IMR-90 (cell line): Measurements from ENCODE around the gene COL12A1.

Experiments
- BHLHE40 ChIP-seq: fragments of 150-350 bp; IDR thresholded peaks from 2 replicates; pipeline ENCODE4 v1.6.1; 2016; ENCODE audit warnings: mild to moderate bottlenecking, low read depth, low read length
- MAFK ChIP-seq: IDR thresholded peaks from 2 replicates; pipeline ENCODE4 v1.6.1; 2012; ENCODE audit warnings: low read depth, low read length, improper control_type of control experiment
- MXI1 ChIP-seq: IDR thresholded peaks from 2 replicates; pipeline ENCODE4 v1.6.1; 2012; ENCODE audit warnings: low read depth, mild to moderate bottlenecking, low read length, moderate library complexity, borderline replicate concordance
- POLR2A ChIP-seq: IDR thresholded peaks from 2 replicates; pipeline ENCODE4 v1.6.1; 2012; ENCODE audit warnings: mild to moderate bottlenecking, low read depth, low read length
- RAD21 ChIP-seq: IDR thresholded peaks from 2 replicates; pipeline ENCODE4 v1.6.1; 2012; ENCODE audit warnings: low read length, improper control_type of control experiment
- RCOR1 ChIP-seq: IDR thresholded peaks from 2 replicates; pipeline ENCODE4 v1.6.1; 2012; ENCODE audit warnings: mild to moderate bottlenecking, low read length, improper control_type of control experiment; ENCODE audit not compliant: insufficient replicate concordance
- RFX5 ChIP-seq: IDR thresholded peaks from 2 replicates; pipeline ENCODE4 v1.8.0; 2012; ENCODE audit warnings: low read depth, mild to moderate bottlenecking, low read length, moderate library complexity
- TF ChIP-seq, protein P1 (sequence below): conservative IDR thresholded peaks from 2 replicates; pipeline ENCODE4 v1.5.1; 2012; ENCODE audit warnings: mild to moderate bottlenecking, low read depth, low read length, improper control_type of control experiment

DNA sequence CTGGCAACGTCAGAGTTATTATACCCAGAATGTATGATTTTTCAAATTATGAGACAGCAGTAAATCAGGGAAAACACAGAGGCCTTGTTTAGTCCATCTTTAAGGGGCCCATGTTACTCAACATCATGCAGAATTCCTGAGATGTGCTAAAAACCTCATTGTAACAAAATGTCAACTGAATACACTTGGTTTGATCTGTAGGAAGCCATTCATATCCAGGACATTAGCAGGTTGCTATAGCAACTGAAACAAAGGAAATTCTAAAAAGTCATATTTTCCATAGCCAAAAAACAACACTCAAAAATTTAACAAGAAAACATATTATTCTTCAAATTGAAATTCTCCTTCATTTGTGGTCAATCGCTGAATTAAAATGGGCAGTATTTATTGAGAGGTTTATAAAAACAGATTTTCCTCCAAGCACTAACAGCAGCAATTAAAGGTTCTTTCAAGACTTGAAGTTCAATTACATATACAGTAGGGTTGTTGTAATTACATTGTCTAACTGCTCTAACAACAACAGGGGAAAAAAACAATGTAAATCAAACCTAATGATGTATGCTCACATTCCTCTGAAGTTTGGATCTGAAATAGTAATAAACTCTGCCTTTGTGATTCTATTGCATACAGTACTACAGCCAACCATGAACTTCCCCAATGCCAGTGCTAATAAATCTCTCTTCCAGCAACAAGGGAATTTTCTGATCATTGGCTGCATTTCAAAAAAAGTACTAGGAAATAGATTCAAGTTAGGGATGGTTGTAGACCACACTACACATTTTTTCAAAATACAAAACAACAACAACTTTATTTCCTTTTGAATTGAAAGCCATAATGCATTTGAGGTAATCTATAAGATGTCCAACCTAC, 34.9 kb downstream of the COL12A1 start:
- TF ChIP-seq, protein P1, sequence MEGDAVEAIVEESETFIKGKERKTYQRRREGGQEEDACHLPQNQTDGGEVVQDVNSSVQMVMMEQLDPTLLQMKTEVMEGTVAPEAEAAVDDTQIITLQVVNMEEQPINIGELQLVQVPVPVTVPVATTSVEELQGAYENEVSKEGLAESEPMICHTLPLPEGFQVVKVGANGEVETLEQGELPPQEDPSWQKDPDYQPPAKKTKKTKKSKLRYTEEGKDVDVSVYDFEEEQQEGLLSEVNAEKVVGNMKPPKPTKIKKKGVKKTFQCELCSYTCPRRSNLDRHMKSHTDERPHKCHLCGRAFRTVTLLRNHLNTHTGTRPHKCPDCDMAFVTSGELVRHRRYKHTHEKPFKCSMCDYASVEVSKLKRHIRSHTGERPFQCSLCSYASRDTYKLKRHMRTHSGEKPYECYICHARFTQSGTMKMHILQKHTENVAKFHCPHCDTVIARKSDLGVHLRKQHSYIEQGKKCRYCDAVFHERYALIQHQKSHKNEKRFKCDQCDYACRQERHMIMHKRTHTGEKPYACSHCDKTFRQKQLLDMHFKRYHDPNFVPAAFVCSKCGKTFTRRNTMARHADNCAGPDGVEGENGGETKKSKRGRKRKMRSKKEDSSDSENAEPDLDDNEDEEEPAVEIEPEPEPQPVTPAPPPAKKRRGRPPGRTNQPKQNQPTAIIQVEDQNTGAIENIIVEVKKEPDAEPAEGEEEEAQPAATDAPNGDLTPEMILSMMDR = no peak
- no peak for TF ChIP-seq RFX5
- TF ChIP-seq POLR2A = no peak
- TF ChIP-seq BHLHE40 = no peak
- no peak for TF ChIP-seq RAD21
- TF ChIP-seq MXI1 = no peak
- TF ChIP-seq MAFK = no peak
- no peak for TF ChIP-seq RCOR1
